WERI-Rb-1 (cell line): ENCODE measurements around the gene HDAC4.

Experiments used
- DNase-seq: peaks from one replicate; pipeline ENCODE4 v3.0.0-alpha.2; 2020
- H3K27ac ChIP-seq: fragments of 250-450 bp; sonication (Bioruptor Pico); 2 replicates; pipeline ENCODE4 v1.5.1; 2020; ENCODE audit warnings: mild to moderate bottlenecking, moderate library complexity
- H3K27me3 ChIP-seq: fragments of 250-450 bp; sonication (Bioruptor Pico); 2 replicates; pipeline ENCODE4 v1.5.1; 2021; ENCODE audit warnings: mild to moderate bottlenecking, low read depth, moderate library complexity; ENCODE audit not compliant: insufficient read depth, severe bottlenecking
- H3K36me3 ChIP-seq: fragments of 250-450 bp; sonication (Bioruptor Pico); 2 replicates; pipeline ENCODE4 v1.5.1; 2020; ENCODE audit warnings: mild to moderate bottlenecking, moderate library complexity
- H3K4me3 ChIP-seq: 2 replicates; pipeline ENCODE4 v1.5.1; 2011; ENCODE audit warnings: low read depth, mild to moderate bottlenecking, control low read depth, low read length
- H3K9me3 ChIP-seq: fragments of 250-450 bp; sonication (Bioruptor Pico); 2 replicates; pipeline ENCODE4 v1.5.1; 2021; ENCODE audit warnings: mild to moderate bottlenecking, moderate library complexity; ENCODE audit not compliant: severe bottlenecking
- CTCF ChIP-seq: IDR thresholded peaks from 2 replicates; pipeline ENCODE4 v1.5.1; 2011; ENCODE audit warnings: low read depth, mild to moderate bottlenecking, control low read depth, inconsistent platforms, low read length

The HDAC4 gene

GRCh38 chr2:239137898-239138283 lies 262.9 kb downstream of the HDAC4 start:
- no peak overlapping the region for H3K27ac ChIP-seq
- no peak for DNase-seq
- H3K36me3 ChIP-seq: no peaks in the 10 kb centered on the region
- H3K9me3 ChIP-seq: no peaks in the 10 kb centered on the region
- no peaks in the 10 kb centered on the region for H3K27me3 ChIP-seq
- H3K4me3 ChIP-seq: no peak overlapping the region
- no peak for TF ChIP-seq CTCF

- no peak for TF ChIP-seq CTCF
- H3K27ac ChIP-seq: no peak overlapping the region
- DNase-seq: no peak
- H3K27me3 ChIP-seq: no peaks in the 10 kb centered on the region
- H3K4me3 ChIP-seq: no peak overlapping the region
- H3K9me3 ChIP-seq: no peaks in the 10 kb centered on the region
- no peaks in the 10 kb centered on the region for H3K36me3 ChIP-seq
Measured at GRCh38 chr2:239137165-239137897, 263.5 kb downstream of the HDAC4 start.

GRCh38 chr2:239136762-239137161 lies 264.1 kb downstream of the HDAC4 start:
- Histone ChIP-seq H3K4me3 (no peak overlapping the region), H3K27ac (no peak overlapping the region), H3K36me3 (no peaks in the 10 kb centered on the region), H3K9me3 (no peaks in the 10 kb centered on the region), H3K27me3 (no peaks in the 10 kb centered on the region)
- DNase-seq: no peak
- TF ChIP-seq CTCF: no peak

- Histone ChIP-seq H3K4me3 (no peak overlapping the region), H3K36me3 (no peaks in the 10 kb centered on the region), H3K27me3 (no peaks in the 10 kb centered on the region), H3K9me3 (no peaks in the 10 kb centered on the region), H3K27ac (no peak overlapping the region)
- DNase-seq: no peak
- TF ChIP-seq CTCF: no peak
Measured at GRCh38 chr2:239136203-239136602, 264.6 kb downstream of the HDAC4 start.

- Histone ChIP-seq H3K27ac (no peak overlapping the region), H3K4me3 (no peak overlapping the region), H3K9me3 (no peaks in the 10 kb centered on the region), H3K36me3 (no peaks in the 10 kb centered on the region), H3K27me3 (no peaks in the 10 kb centered on the region)
- TF ChIP-seq CTCF: no peak
- no peak for DNase-seq
Measured at GRCh38 chr2:239135531-239135930, 265.3 kb downstream of the HDAC4 start.

GRCh38 chr2:239133945-239134570 lies 266.8 kb downstream of the HDAC4 start:
- DNase-seq: no peak
- Histone ChIP-seq H3K27ac (no peak overlapping the region), H3K27me3 (no peaks in the 10 kb centered on the region), H3K9me3 (no peaks in the 10 kb centered on the region), H3K4me3 (no peak overlapping the region), H3K36me3 (no peaks in the 10 kb centered on the region; the same call in 1 of the 2 replicates)
- no peak for TF ChIP-seq CTCF
